ENCODE data around the gene FRG2B. TPM values are rescaled to one million over a fixed set of nuclear protein-coding genes. Genes with fewer than 3 reads are reported as not detected.
"Not testable (repeated sequence)": the region's sequence is repeated elsewhere in the genome, so short reads cannot be mapped to it uniquely, and the experiment has no call there.

Gene FRG2B
- polyA plus RNA-seq, 4 donors = not detected

DNA sequence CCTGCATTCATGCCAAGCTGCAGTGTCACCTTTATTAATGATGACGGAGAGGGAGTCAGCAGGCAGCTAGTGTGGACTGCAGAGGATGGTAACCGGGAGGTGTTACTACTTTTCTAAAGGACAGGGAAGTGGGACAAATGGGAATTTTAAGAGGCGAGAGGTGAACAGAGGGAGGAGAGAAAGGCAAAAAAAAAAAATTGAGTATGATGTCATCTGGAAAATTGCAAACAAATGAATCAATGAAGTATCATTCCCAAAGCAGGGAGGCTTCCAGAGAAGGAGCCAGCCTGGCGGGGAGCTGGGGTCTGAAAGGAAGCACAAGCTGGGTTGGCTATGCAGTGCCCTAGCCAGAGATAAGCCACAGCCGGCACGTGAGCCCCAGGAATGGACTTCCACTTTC lies 12.9 kb downstream of the FRG2B start:
- no peaks in the 10 kb centered on the region for H3K36me3 ChIP-seq (ENCODE audit: control insufficient read depth in 3 of 3, insufficient read depth in 2 of 3, low read depth in 1 of 3, low read length in 3 of 3)
- no peak overlapping the region for H3K4me3 ChIP-seq (ENCODE audit: low read depth in 1 of 3, low read length in 3 of 3)
- DNase-seq = no peak
- H3K27ac ChIP-seq (ENCODE audit: low read depth in 1 of 3, low read length in 2 of 3) = no peak overlapping the region
- H3K27me3 ChIP-seq (ENCODE audit: control insufficient read depth in 3 of 3, insufficient read depth in 3 of 3, low read length in 3 of 3) = no peaks in the 10 kb centered on the region
- H3K9me3 ChIP-seq (ENCODE audit: control insufficient read depth in 2 of 2, insufficient read depth in 1 of 2, low read depth in 1 of 2, low read length in 1 of 2) = peaks cover 0 to 32% of the 10 kb centered on the region in 2 donors
- 59 to 73% (median 65%) methylated on average over 6 of the region's 6 CpGs for WGBS, 3 donors
- H3K4me1 ChIP-seq (ENCODE audit: control insufficient read depth in 3 of 3, insufficient read depth in 2 of 3, low read depth in 1 of 3, low read length in 2 of 3) = no peaks in the 10 kb centered on the region
- no peak for FAIRE-seq

DNA sequence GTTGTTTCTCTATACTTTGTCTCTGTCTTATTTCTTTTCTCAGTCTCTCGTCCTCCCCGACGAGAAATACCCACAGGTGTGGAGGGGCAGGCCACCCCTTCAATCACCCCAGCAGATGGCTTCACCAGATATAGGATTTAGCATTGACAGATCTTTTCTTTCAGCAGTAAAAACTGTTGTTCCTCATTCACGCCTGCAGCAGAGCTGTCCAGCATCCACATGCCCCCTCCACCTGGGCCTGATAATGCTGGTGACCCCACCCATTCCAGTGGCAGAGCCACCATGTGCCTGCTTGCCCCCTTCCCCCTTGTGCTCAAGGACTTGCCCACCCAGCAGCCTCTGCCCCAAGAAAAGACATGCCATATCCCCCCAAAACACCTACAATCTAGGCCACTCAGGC lies 15.5 kb downstream of the FRG2B start:
- Histone ChIP-seq H3K27me3 (ENCODE audit: control insufficient read depth in 3 of 3, insufficient read depth in 3 of 3, low read length in 3 of 3) (peaks cover 0 to 2% (median 0%) of the 10 kb centered on the region in 3 donors), H3K27ac (ENCODE audit: low read depth in 1 of 3, low read length in 2 of 3) (no peak overlapping the region), H3K4me3 (ENCODE audit: low read depth in 1 of 3, low read length in 3 of 3) (no peak overlapping the region), H3K4me1 (ENCODE audit: control insufficient read depth in 3 of 3, insufficient read depth in 2 of 3, low read depth in 1 of 3, low read length in 2 of 3) (no peaks in the 10 kb centered on the region), H3K36me3 (ENCODE audit: control insufficient read depth in 3 of 3, insufficient read depth in 2 of 3, low read depth in 1 of 3, low read length in 3 of 3) (no peaks in the 10 kb centered on the region), H3K9me3 (ENCODE audit: control insufficient read depth in 2 of 2, insufficient read depth in 1 of 2, low read depth in 1 of 2, low read length in 1 of 2) (peaks cover 0 to 14% of the 10 kb centered on the region in 2 donors)
- FAIRE-seq = no peak
- WGBS, 3 donors = 52 to 55% (median 55%) methylated on average over 4 of the region's 4 CpGs
- DNase-seq = no peak

DNA sequence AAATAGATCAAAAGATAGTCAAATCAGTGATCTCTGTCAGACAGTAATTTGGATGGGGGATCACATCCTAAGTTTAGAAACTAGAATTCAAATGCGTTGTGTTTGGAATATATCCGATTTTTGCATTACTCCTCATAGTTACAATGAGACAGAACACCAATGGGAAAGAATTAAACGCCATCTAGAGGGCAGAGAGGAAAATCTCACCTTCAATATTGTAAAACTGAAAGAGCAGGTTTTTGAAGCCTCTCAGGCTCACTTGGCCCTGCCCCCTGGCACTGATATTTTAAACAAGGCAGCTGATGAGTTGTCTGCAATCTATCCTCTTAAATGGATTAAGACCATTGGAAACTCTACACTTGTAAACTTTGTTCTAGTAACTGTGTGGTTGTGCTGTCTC lies 17.7 kb downstream of the FRG2B start:
- Histone ChIP-seq H3K27me3 (ENCODE audit: control insufficient read depth in 3 of 3, insufficient read depth in 3 of 3, low read length in 3 of 3) (peaks cover 0 to 4% (median 0%) of the 10 kb centered on the region in 3 donors), H3K36me3 (ENCODE audit: control insufficient read depth in 3 of 3, insufficient read depth in 2 of 3, low read depth in 1 of 3, low read length in 3 of 3) (no peaks in the 10 kb centered on the region), H3K4me1 (ENCODE audit: control insufficient read depth in 3 of 3, insufficient read depth in 2 of 3, low read depth in 1 of 3, low read length in 2 of 3) (no peaks in the 10 kb centered on the region), H3K27ac (ENCODE audit: low read depth in 1 of 3, low read length in 2 of 3) (no peak overlapping the region), H3K9me3 (ENCODE audit: control insufficient read depth in 2 of 2, insufficient read depth in 1 of 2, low read depth in 1 of 2, low read length in 1 of 2) (peaks cover 0 to 6% of the 10 kb centered on the region in 2 donors), H3K4me3 (ENCODE audit: low read depth in 1 of 3, low read length in 3 of 3) (no peak overlapping the region)
- WGBS, 3 donors = 9 to 37% (median 18%) methylated on average over 3 of the region's 3 CpGs
- DNase-seq (peak in 1 of 2 donors; percentile 27), FAIRE-seq (no peak)

DNA sequence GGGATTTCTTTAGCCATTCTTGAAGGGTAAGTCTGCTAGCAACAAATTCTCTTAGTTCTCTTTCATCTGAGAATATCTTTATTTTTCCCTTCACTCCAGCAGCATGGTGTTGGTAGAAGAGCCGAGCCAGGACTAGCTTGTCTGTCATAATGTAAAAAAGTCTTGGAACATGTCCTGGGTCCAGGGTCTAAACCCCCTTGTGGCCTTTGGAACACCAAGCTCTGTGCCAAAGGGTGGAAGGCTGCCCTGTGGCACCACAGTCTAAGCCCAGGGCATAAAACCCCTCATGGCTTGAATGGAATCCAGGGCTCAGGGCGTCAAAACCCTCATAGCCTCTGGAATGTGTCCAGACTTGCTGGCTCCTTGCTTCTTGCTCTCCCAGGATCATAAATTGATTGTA lies 23.2 kb downstream of the FRG2B start:
- H3K4me1 ChIP-seq (ENCODE audit: control insufficient read depth in 3 of 3, insufficient read depth in 2 of 3, low read depth in 1 of 3, low read length in 2 of 3); H3K27ac ChIP-seq (ENCODE audit: low read depth in 1 of 3, low read length in 2 of 3); H3K4me3 ChIP-seq (ENCODE audit: low read depth in 1 of 3, low read length in 3 of 3); H3K36me3 ChIP-seq (ENCODE audit: control insufficient read depth in 3 of 3, insufficient read depth in 2 of 3, low read depth in 1 of 3, low read length in 3 of 3); FAIRE-seq; H3K9me3 ChIP-seq (ENCODE audit: control insufficient read depth in 2 of 2, insufficient read depth in 1 of 2, low read depth in 1 of 2, low read length in 1 of 2); H3K27me3 ChIP-seq (ENCODE audit: control insufficient read depth in 3 of 3, insufficient read depth in 3 of 3, low read length in 3 of 3): not testable (repeated sequence)
- DNase-seq = peak; percentile 12 to 13
- 32 to 83% (median 43%) methylated on average over 2 of the region's 2 CpGs for WGBS, 3 donors

DNA sequence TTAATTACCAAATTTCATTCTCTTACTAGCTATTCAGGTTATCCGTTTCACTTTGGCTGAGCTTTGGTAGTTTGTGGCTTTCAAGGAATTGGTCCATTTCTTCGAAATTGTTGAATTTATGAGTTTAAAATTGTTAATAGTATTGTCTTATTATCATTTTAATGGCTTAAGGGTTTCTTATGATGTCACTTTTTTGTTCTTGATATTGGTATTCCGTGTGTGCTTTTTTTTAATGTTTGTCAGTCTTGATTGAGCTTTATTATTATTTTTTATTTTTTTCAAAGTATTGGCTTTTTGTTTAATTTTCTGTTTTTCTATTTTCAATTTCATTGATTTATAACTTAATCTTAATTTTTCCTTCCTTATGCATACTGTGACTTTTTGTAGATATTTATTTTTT lies 25.9 kb downstream of the FRG2B start:
- Histone ChIP-seq H3K36me3 (ENCODE audit: control insufficient read depth in 3 of 3, insufficient read depth in 2 of 3, low read depth in 1 of 3, low read length in 3 of 3) (no peaks in the 10 kb centered on the region), H3K4me1 (ENCODE audit: control insufficient read depth in 3 of 3, insufficient read depth in 2 of 3, low read depth in 1 of 3, low read length in 2 of 3) (no peaks in the 10 kb centered on the region), H3K27me3 (ENCODE audit: control insufficient read depth in 3 of 3, insufficient read depth in 3 of 3, low read length in 3 of 3) (peaks cover 0 to 7% (median 0%) of the 10 kb centered on the region in 3 donors), H3K27ac (ENCODE audit: low read depth in 1 of 3, low read length in 2 of 3) (no peak overlapping the region), H3K9me3 (ENCODE audit: control insufficient read depth in 2 of 2, insufficient read depth in 1 of 2, low read depth in 1 of 2, low read length in 1 of 2) (no peaks in the 10 kb centered on the region), H3K4me3 (ENCODE audit: low read depth in 1 of 3, low read length in 3 of 3) (no peak overlapping the region)
- 40 to 56% (median 56%) methylated on average over 3 of the region's 3 CpGs for WGBS, 3 donors
- no peak for DNase-seq
- no peak for FAIRE-seq

DNA sequence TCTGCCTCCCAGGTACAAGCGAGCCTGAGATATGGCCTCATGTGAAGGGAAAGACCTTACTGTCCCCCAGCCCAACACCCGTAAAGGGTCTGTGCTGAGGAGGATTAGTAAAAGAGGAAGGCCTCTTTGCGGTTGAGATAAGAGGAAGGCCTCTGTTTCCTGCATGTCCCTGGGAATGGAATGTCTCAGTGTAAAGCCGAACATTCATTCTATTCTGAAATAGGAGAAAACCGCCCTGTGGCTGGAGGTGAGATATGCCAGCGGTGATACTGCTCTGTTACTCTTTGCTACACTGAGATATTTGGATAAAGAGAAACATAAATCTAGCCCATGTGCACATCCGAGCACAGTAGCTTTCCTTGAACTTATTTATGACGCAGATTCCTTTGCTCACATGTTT lies 26.7 kb downstream of the FRG2B start:
- not testable (repeated sequence) for H3K4me1 ChIP-seq (ENCODE audit: control insufficient read depth in 3 of 3, insufficient read depth in 2 of 3, low read depth in 1 of 3, low read length in 2 of 3); H3K9me3 ChIP-seq (ENCODE audit: control insufficient read depth in 2 of 2, insufficient read depth in 1 of 2, low read depth in 1 of 2, low read length in 1 of 2); H3K4me3 ChIP-seq (ENCODE audit: low read depth in 1 of 3, low read length in 3 of 3); H3K27ac ChIP-seq (ENCODE audit: low read depth in 1 of 3, low read length in 2 of 3); H3K27me3 ChIP-seq (ENCODE audit: control insufficient read depth in 3 of 3, insufficient read depth in 3 of 3, low read length in 3 of 3); H3K36me3 ChIP-seq (ENCODE audit: control insufficient read depth in 3 of 3, insufficient read depth in 2 of 3, low read depth in 1 of 3, low read length in 3 of 3); FAIRE-seq; DNase-seq
- WGBS, 3 donors = 60 to 71% (median 70%) methylated on average over 8 of the region's 8 CpGs

DNA sequence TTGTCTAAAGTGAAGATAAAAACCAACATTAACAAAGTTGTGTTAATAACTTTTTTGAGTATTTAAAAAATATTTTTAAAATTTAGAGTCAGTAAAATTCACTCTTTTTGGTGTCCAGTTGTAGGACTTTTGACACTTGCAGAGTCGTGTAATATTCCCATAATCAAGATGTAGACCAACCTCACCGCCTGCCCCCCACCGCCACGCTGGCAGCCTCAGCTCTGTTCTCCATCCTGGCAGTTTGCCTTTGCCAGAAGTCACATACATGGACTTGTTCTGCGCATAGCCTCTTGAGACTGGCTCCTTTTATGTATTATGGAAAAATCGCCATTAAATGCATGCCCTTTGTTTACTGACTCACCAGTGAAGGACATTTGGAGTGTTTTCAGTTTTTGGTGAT lies 33.9 kb downstream of the FRG2B start:
- WGBS, 3 donors = 72 to 77% (median 75%) methylated on average over 6 of the region's 6 CpGs
- DNase-seq (no peak), FAIRE-seq (no peak)
- H3K27ac ChIP-seq (ENCODE audit: low read depth in 1 of 3, low read length in 2 of 3) = no peak overlapping the region
- no peaks in the 10 kb centered on the region for H3K4me1 ChIP-seq (ENCODE audit: control insufficient read depth in 3 of 3, insufficient read depth in 2 of 3, low read depth in 1 of 3, low read length in 2 of 3)
- H3K4me3 ChIP-seq (ENCODE audit: low read depth in 1 of 3, low read length in 3 of 3) = no peak overlapping the region
- no peaks in the 10 kb centered on the region for H3K36me3 ChIP-seq (ENCODE audit: control insufficient read depth in 3 of 3, insufficient read depth in 2 of 3, low read depth in 1 of 3, low read length in 3 of 3)
- H3K27me3 ChIP-seq (ENCODE audit: control insufficient read depth in 3 of 3, insufficient read depth in 3 of 3, low read length in 3 of 3) = peaks cover 0 to 3% (median 0%) of the 10 kb centered on the region in 3 donors
- peaks cover 0 to 3% of the 10 kb centered on the region in 2 donors for H3K9me3 ChIP-seq (ENCODE audit: control insufficient read depth in 2 of 2, insufficient read depth in 1 of 2, low read depth in 1 of 2, low read length in 1 of 2)

- WGBS, 3 donors = 77 to 81% (median 78%) methylated on average over 10 of the region's 10 CpGs
- Histone ChIP-seq H3K36me3 (ENCODE audit: control insufficient read depth in 3 of 3, insufficient read depth in 2 of 3, low read depth in 1 of 3, low read length in 3 of 3) (no peaks in the 10 kb centered on the region), H3K27me3 (ENCODE audit: control insufficient read depth in 3 of 3, insufficient read depth in 3 of 3, low read length in 3 of 3) (peaks cover 0 to 3% (median 0%) of the 10 kb centered on the region in 3 donors), H3K9me3 (ENCODE audit: control insufficient read depth in 2 of 2, insufficient read depth in 1 of 2, low read depth in 1 of 2, low read length in 1 of 2) (peaks cover 0 to 3% of the 10 kb centered on the region in 2 donors), H3K4me3 (ENCODE audit: low read depth in 1 of 3, low read length in 3 of 3) (no peak overlapping the region), H3K4me1 (ENCODE audit: control insufficient read depth in 3 of 3, insufficient read depth in 2 of 3, low read depth in 1 of 3, low read length in 2 of 3) (no peaks in the 10 kb centered on the region), H3K27ac (ENCODE audit: low read depth in 1 of 3, low read length in 2 of 3) (no peak overlapping the region)
- no peak for FAIRE-seq
- DNase-seq = no peak
Measured at GRCh38 chr10:133590970-133591359, 35.6 kb downstream of the FRG2B start.

- no peak for FAIRE-seq
- H3K36me3 ChIP-seq (ENCODE audit: control insufficient read depth in 3 of 3, insufficient read depth in 2 of 3, low read depth in 1 of 3, low read length in 3 of 3) = no peaks in the 10 kb centered on the region
- H3K4me3 ChIP-seq (ENCODE audit: low read depth in 1 of 3, low read length in 3 of 3) = no peak overlapping the region
- 64 to 72% (median 69%) methylated on average over 13 of the region's 13 CpGs for WGBS, 3 donors
- H3K27me3 ChIP-seq (ENCODE audit: control insufficient read depth in 3 of 3, insufficient read depth in 3 of 3, low read length in 3 of 3) = peaks cover 0 to 3% (median 0%) of the 10 kb centered on the region in 3 donors
- DNase-seq = no peak
- H3K27ac ChIP-seq (ENCODE audit: low read depth in 1 of 3, low read length in 2 of 3) = no peak overlapping the region
- H3K9me3 ChIP-seq (ENCODE audit: control insufficient read depth in 2 of 2, insufficient read depth in 1 of 2, low read depth in 1 of 2, low read length in 1 of 2) = peaks cover 0 to 3% of the 10 kb centered on the region in 2 donors
- H3K4me1 ChIP-seq (ENCODE audit: control insufficient read depth in 3 of 3, insufficient read depth in 2 of 3, low read depth in 1 of 3, low read length in 2 of 3) = no peaks in the 10 kb centered on the region
Measured at GRCh38 chr10:133590226-133590969, 36.2 kb downstream of the FRG2B start.
